PC-9 (cell line): ENCODE measurements around the gene RBMS3. TPM values are rescaled to one million over a fixed set of nuclear protein-coding genes. Genes with fewer than 3 reads are reported as not detected.

Experiments
- BruUV-seq: library from RNA; stranded (reverse); fragments of 400-500 nt; replicated peaks from 2 replicates; lab custom pipeline; 2021; lab: Mats Ljungman, UMichigan
- CTCF ChIA-PET: fragments of 300-600 bp; sonication (Branson Sonifier 250); formaldehyde crosslinking; loops from one replicate; lab custom pipeline; 2022; ENCODE audit warnings: antibody characterized with exemption; lab: Charles Lee
- POLR2A ChIA-PET: fragments of 300-600 bp; sonication (Branson Sonifier 250); formaldehyde crosslinking; loops from one replicate; lab custom pipeline; 2022; ENCODE audit warnings: antibody characterized with exemption; ENCODE audit not compliant: unreplicated experiment; lab: Charles Lee
- DNase-seq, 2 experiments: peaks; one replicate each; pipeline versions ENCODE4 v3.0.0 to v3.0.0-alpha.2; 2015 to 2022; ENCODE audit warnings: mixed read lengths in 1 of 2
- H2AFZ ChIP-seq: fragments of 200-600 bp; sonication (generic); 2 replicates; pipeline ENCODE4 v1.8.1; 2017; ENCODE audit warnings: antibody characterized with exemption
- H3F3A ChIP-seq: fragments of 200-600 bp; sonication (generic); 2 replicates; pipeline ENCODE4 v1.8.1; 2017; ENCODE audit warnings: antibody characterized with exemption, mild to moderate bottlenecking, low read depth; ENCODE audit not compliant: insufficient read depth
- H3K27ac ChIP-seq: fragments of 200-600 bp; sonication (generic); 2 replicates; pipeline ENCODE4 v1.6.1; 2016; ENCODE audit warnings: mixed run types
- H3K27me3 ChIP-seq: fragments of 200-600 bp; sonication (generic); 2 replicates; pipeline ENCODE4 v1.6.1; 2016; ENCODE audit warnings: low read depth, mixed run types; ENCODE audit not compliant: insufficient read depth
- H3K36me3 ChIP-seq: fragments of 200-600 bp; sonication (generic); 2 replicates; pipeline ENCODE4 v1.6.1; 2016; ENCODE audit warnings: low read depth, mixed run types
- H3K4me1 ChIP-seq: fragments of 200-600 bp; sonication (generic); replicated peaks from 2 replicates; pipeline ENCODE4 v1.6.1; 2016; ENCODE audit warnings: mixed run types; ENCODE audit not compliant: insufficient read depth
- H3K4me2 ChIP-seq: fragments of 200-600 bp; sonication (generic); 2 replicates; pipeline ENCODE4 v1.6.1; 2017; ENCODE audit warnings: mixed run types
- H3K4me3 ChIP-seq: fragments of 200-600 bp; sonication (generic); 2 replicates; pipeline ENCODE4 v1.6.1; 2016; ENCODE audit warnings: mixed run types
- H3K79me2 ChIP-seq: fragments of 200-600 bp; sonication (generic); 2 replicates; pipeline ENCODE4 v1.6.1; 2017; ENCODE audit warnings: low read depth, mixed run types
- H3K9me2 ChIP-seq: fragments of 200-600 bp; sonication (generic); 2 replicates; pipeline ENCODE4 v1.8.1; 2017; ENCODE audit warnings: mild to moderate bottlenecking; ENCODE audit not compliant: insufficient read depth
- H3K9me3 ChIP-seq: fragments of 200-600 bp; sonication (generic); 2 replicates; pipeline ENCODE4 v1.8.1; 2016; ENCODE audit warnings: low read depth; ENCODE audit not compliant: insufficient read depth
- H4K20me1 ChIP-seq: fragments of 200-600 bp; sonication (generic); 2 replicates; pipeline ENCODE4 v1.8.1; 2017; ENCODE audit not compliant: insufficient read depth
- CTCF ChIP-seq: fragments of 200-600 bp; sonication (generic); conservative IDR thresholded peaks from 2 replicates; pipeline ENCODE4 v1.6.1; 2017; ENCODE audit warnings: mixed run types, antibody characterized with exemption, mild to moderate bottlenecking, moderate library complexity
- EZH2 ChIP-seq: fragments of 200-600 bp; sonication (generic); IDR thresholded peaks from 2 replicates; pipeline ENCODE4 v1.8.0; 2017; ENCODE audit warnings: antibody characterized with exemption, low read depth
- intact Hi-C: fragments of 100-400 bp; cut with micrococcal nuclease; formaldehyde crosslinking; loops from one replicate; pipeline ENCODE4 v1.10.0; 2022; ENCODE audit not compliant: unreplicated experiment
- total RNA-seq: library from RNA; stranded (reverse); gene quantifications from 2 replicates; pipeline ENCODE4 v1.2.3, GENCODE V29; 2021

RBMS3 gene
- total RNA-seq, 1 experiment from 2014 or later = 3.5 TPM

- Histone ChIP-seq H3K36me3 (no peaks in the 10 kb centered on the region), H4K20me1 (no peaks in the 10 kb centered on the region), H3K79me2 (no peaks in the 10 kb centered on the region), H2AFZ (no peak overlapping the region), H3K9me2 (no peaks in the 10 kb centered on the region), H3F3A (no peaks in the 10 kb centered on the region), H3K4me3 (no peak overlapping the region), H3K27ac (no peak overlapping the region), H3K4me2 (no peak overlapping the region), H3K9me3 (no peaks in the 10 kb centered on the region), H3K27me3 (no peaks in the 10 kb centered on the region), H3K4me1 (no peaks in the 10 kb centered on the region)
- CTCF ChIA-PET = no interaction called here
- peak in 1 of 2 experiments; percentile 44 for DNase-seq
- TF ChIP-seq EZH2 = no peak
- TF ChIP-seq CTCF = no peak
- POLR2A ChIA-PET = no interaction called here
- intact Hi-C loops = no loop called here
- BruUV-seq = no TSS peak
These were observed 726.8 kb downstream of the RBMS3 start for GRCh38 chr3:30007668-30008067.

- Histone ChIP-seq H3K36me3 (no peaks in the 10 kb centered on the region), H2AFZ (no peak overlapping the region), H3K27ac (no peak overlapping the region), H3K9me3 (no peaks in the 10 kb centered on the region), H3K9me2 (no peaks in the 10 kb centered on the region), H3K4me2 (no peak overlapping the region), H4K20me1 (no peaks in the 10 kb centered on the region), H3K4me3 (no peak overlapping the region), H3F3A (no peaks in the 10 kb centered on the region), H3K4me1 (no peaks in the 10 kb centered on the region), H3K79me2 (no peaks in the 10 kb centered on the region), H3K27me3 (no peaks in the 10 kb centered on the region)
- no peak for TF ChIP-seq CTCF
- ChIA-PET POLR2A (interaction anchor here (0.6 kb wide), 1 partner anchor 1131 kb away, joined by 3 read pairs; no protein-coding TSS in a partner anchor), CTCF (interaction anchor here (0.9 kb wide), 1 partner anchor 188 kb away, joined by 3 read pairs; no protein-coding TSS in a partner anchor)
- intact Hi-C loops = loop anchor here (10.0 kb wide), 2 partner anchors 183 to 1123 kb away; no protein-coding TSS in a partner anchor
- no peak for DNase-seq
- no TSS peak for BruUV-seq
These were observed 730.4 kb downstream of the RBMS3 start for GRCh38 chr3:30011237-30011803.

GRCh38 chr3:30012941-30013543, 732.2 kb downstream of the RBMS3 start:
- Histone ChIP-seq H2AFZ (no peak overlapping the region), H3K79me2 (no peaks in the 10 kb centered on the region), H3K27me3 (no peaks in the 10 kb centered on the region), H3K36me3 (no peaks in the 10 kb centered on the region), H3K4me3 (no peak overlapping the region), H3K9me2 (no peaks in the 10 kb centered on the region), H3F3A (no peaks in the 10 kb centered on the region), H4K20me1 (no peaks in the 10 kb centered on the region), H3K4me1 (no peaks in the 10 kb centered on the region), H3K9me3 (no peaks in the 10 kb centered on the region), H3K27ac (no peak overlapping the region), H3K4me2 (no peak overlapping the region)
- no TSS peak for BruUV-seq
- POLR2A ChIA-PET = no interaction called here
- DNase-seq = peak in 1 of 2 experiments; percentile 55
- intact Hi-C loops = loop anchor here (1.0 to 10.0 kb wide), 4 partner anchors 182 to 1122 kb away; no protein-coding TSS in a partner anchor
- TF ChIP-seq CTCF (peak; percentile 69), EZH2 (no peak)
- CTCF ChIA-PET = interaction anchor here (1.2 to 1.6 kb wide), 2 partner anchors 30 to 758 kb away, joined by 4 to 5 read pairs; no protein-coding TSS in a partner anchor
